ENCODE measurements around the gene ARHGAP8.
A peak's percentile ranks its signal among the peaks of the same experiment; 100 is the strongest.

ARHGAP8 gene

GRCh38 chr22:44712962-44713361 lies 39.4 kb upstream of the ARHGAP8 start:
- Mint-ChIP-seq H3K4me3 (no peak overlapping the region), H3K27ac (ENCODE audit: low read depth) (peak overlapping the region; percentile 29), H3K9me3 (no peaks in the 10 kb centered on the region), H3K27me3 (no peaks in the 10 kb centered on the region), H3K36me3 (ENCODE audit: insufficient read depth) (peaks cover 20% of the 10 kb centered on the region), H3K4me1 (peaks cover 33% of the 10 kb centered on the region)
- DNase-seq (ENCODE audit: low spot score in 2 of 2): no peak
- no peak for ATAC-seq (replicated peaks; ENCODE audit: extremely low read depth, poor library complexity, severe bottlenecking)

- Mint-ChIP-seq H3K27me3 (no peaks in the 10 kb centered on the region), H3K9me3 (no peaks in the 10 kb centered on the region), H3K27ac (ENCODE audit: low read depth) (no peak overlapping the region), H3K4me3 (no peak overlapping the region), H3K36me3 (ENCODE audit: insufficient read depth) (peaks cover 26% of the 10 kb centered on the region), H3K4me1 (peaks cover 25% of the 10 kb centered on the region)
- no peak for DNase-seq (ENCODE audit: low spot score in 2 of 2)
- no peak for ATAC-seq (replicated peaks; ENCODE audit: extremely low read depth, poor library complexity, severe bottlenecking)
Observed at GRCh38 chr22:44714703-44715350, 37.5 kb upstream of the ARHGAP8 start.

- Mint-ChIP-seq H3K27ac (ENCODE audit: low read depth) (no peak overlapping the region), H3K4me1 (peaks cover 7% of the 10 kb centered on the region), H3K27me3 (no peaks in the 10 kb centered on the region), H3K36me3 (ENCODE audit: insufficient read depth) (peaks cover 30% of the 10 kb centered on the region), H3K9me3 (no peaks in the 10 kb centered on the region), H3K4me3 (no peak overlapping the region)
- no peak for ATAC-seq (replicated peaks; ENCODE audit: extremely low read depth, poor library complexity, severe bottlenecking)
- DNase-seq (ENCODE audit: low spot score in 2 of 2): no peak
Observed at GRCh38 chr22:44718418-44718817, 34.0 kb upstream of the ARHGAP8 start.

- H3K9me3 Mint-ChIP-seq: no peaks in the 10 kb centered on the region
- H3K36me3 Mint-ChIP-seq (ENCODE audit: insufficient read depth): peaks cover 34% of the 10 kb centered on the region
- H3K27ac Mint-ChIP-seq (ENCODE audit: low read depth): peak overlapping the region; percentile 41
- H3K4me1 Mint-ChIP-seq: peaks cover 7% of the 10 kb centered on the region
- DNase-seq (ENCODE audit: low spot score in 2 of 2) (no peak), ATAC-seq (replicated peaks; ENCODE audit: extremely low read depth, poor library complexity, severe bottlenecking) (no peak)
- no peaks in the 10 kb centered on the region for H3K27me3 Mint-ChIP-seq
- H3K4me3 Mint-ChIP-seq: no peak overlapping the region
Observed at GRCh38 chr22:44719586-44720368, 32.6 kb upstream of the ARHGAP8 start.

- H3K9me3 Mint-ChIP-seq: no peaks in the 10 kb centered on the region
- ATAC-seq (replicated peaks; ENCODE audit: extremely low read depth, poor library complexity, severe bottlenecking) (no peak), DNase-seq (ENCODE audit: low spot score in 2 of 2) (no peak)
- no peak overlapping the region for H3K27ac Mint-ChIP-seq (ENCODE audit: low read depth)
- H3K27me3 Mint-ChIP-seq: no peaks in the 10 kb centered on the region
- peaks cover 7% of the 10 kb centered on the region for H3K4me1 Mint-ChIP-seq
- peaks cover 32% of the 10 kb centered on the region for H3K36me3 Mint-ChIP-seq (ENCODE audit: insufficient read depth)
- H3K4me3 Mint-ChIP-seq: no peak overlapping the region
Observed at GRCh38 chr22:44721213-44721612, 31.2 kb upstream of the ARHGAP8 start.

- DNase-seq (ENCODE audit: low spot score in 2 of 2) (no peak), ATAC-seq (replicated peaks; ENCODE audit: extremely low read depth, poor library complexity, severe bottlenecking) (no peak)
- no peak overlapping the region for H3K4me3 Mint-ChIP-seq
- H3K27me3 Mint-ChIP-seq: no peaks in the 10 kb centered on the region
- H3K4me1 Mint-ChIP-seq: peaks cover 7% of the 10 kb centered on the region
- no peak overlapping the region for H3K27ac Mint-ChIP-seq (ENCODE audit: low read depth)
- no peaks in the 10 kb centered on the region for H3K9me3 Mint-ChIP-seq
- H3K36me3 Mint-ChIP-seq (ENCODE audit: insufficient read depth): peaks cover 30% of the 10 kb centered on the region
Observed at GRCh38 chr22:44722611-44723010, 29.8 kb upstream of the ARHGAP8 start.

GRCh38 chr22:44723801-44724200 lies 28.6 kb upstream of the ARHGAP8 start:
- no peak for DNase-seq (ENCODE audit: low spot score in 2 of 2)
- Mint-ChIP-seq H3K9me3 (no peaks in the 10 kb centered on the region), H3K27ac (ENCODE audit: low read depth) (no peak overlapping the region), H3K27me3 (no peaks in the 10 kb centered on the region), H3K4me3 (no peak overlapping the region), H3K36me3 (ENCODE audit: insufficient read depth) (peaks cover 22% of the 10 kb centered on the region), H3K4me1 (peaks cover 3% of the 10 kb centered on the region)
- no peak for ATAC-seq (replicated peaks; ENCODE audit: extremely low read depth, poor library complexity, severe bottlenecking)

GRCh38 chr22:44724416-44724815 lies 28.0 kb upstream of the ARHGAP8 start:
- peak overlapping the region; percentile 81 for H3K27ac Mint-ChIP-seq (ENCODE audit: low read depth)
- peaks cover 20% of the 10 kb centered on the region for H3K36me3 Mint-ChIP-seq (ENCODE audit: insufficient read depth)
- H3K4me3 Mint-ChIP-seq: no peak overlapping the region
- ATAC-seq (replicated peaks; ENCODE audit: extremely low read depth, poor library complexity, severe bottlenecking) (no peak), DNase-seq (ENCODE audit: low spot score in 2 of 2) (no peak)
- H3K4me1 Mint-ChIP-seq: no peaks in the 10 kb centered on the region
- H3K9me3 Mint-ChIP-seq: no peaks in the 10 kb centered on the region
- H3K27me3 Mint-ChIP-seq: no peaks in the 10 kb centered on the region

- no peak overlapping the region for H3K4me3 Mint-ChIP-seq
- no peaks in the 10 kb centered on the region for H3K4me1 Mint-ChIP-seq
- ATAC-seq (replicated peaks; ENCODE audit: extremely low read depth, poor library complexity, severe bottlenecking): no peak
- no peak for DNase-seq (ENCODE audit: low spot score in 2 of 2)
- H3K27ac Mint-ChIP-seq (ENCODE audit: low read depth): peak overlapping the region; percentile 81
- peaks cover 19% of the 10 kb centered on the region for H3K36me3 Mint-ChIP-seq (ENCODE audit: insufficient read depth)
- H3K9me3 Mint-ChIP-seq: no peaks in the 10 kb centered on the region
- H3K27me3 Mint-ChIP-seq: no peaks in the 10 kb centered on the region
Observed at GRCh38 chr22:44724859-44725258, 27.5 kb upstream of the ARHGAP8 start.

- Mint-ChIP-seq H3K36me3 (ENCODE audit: insufficient read depth) (peaks cover 17% of the 10 kb centered on the region), H3K4me1 (no peaks in the 10 kb centered on the region), H3K27me3 (no peaks in the 10 kb centered on the region), H3K4me3 (no peak overlapping the region), H3K9me3 (no peaks in the 10 kb centered on the region), H3K27ac (ENCODE audit: low read depth) (no peak overlapping the region)
- DNase-seq (ENCODE audit: low spot score in 2 of 2) (no peak), ATAC-seq (replicated peaks; ENCODE audit: extremely low read depth, poor library complexity, severe bottlenecking) (no peak)
Observed at GRCh38 chr22:44726439-44726838, 25.9 kb upstream of the ARHGAP8 start.

- Mint-ChIP-seq H3K36me3 (ENCODE audit: insufficient read depth) (peaks cover 21% of the 10 kb centered on the region), H3K9me3 (no peaks in the 10 kb centered on the region), H3K27me3 (no peaks in the 10 kb centered on the region), H3K27ac (ENCODE audit: low read depth) (peak overlapping the region; percentile 78), H3K4me1 (no peaks in the 10 kb centered on the region), H3K4me3 (no peak overlapping the region)
- DNase-seq (ENCODE audit: low spot score in 2 of 2): no peak
- ATAC-seq (replicated peaks; ENCODE audit: extremely low read depth, poor library complexity, severe bottlenecking): no peak
Observed at GRCh38 chr22:44727148-44727547, 25.2 kb upstream of the ARHGAP8 start.

GRCh38 chr22:44727709-44728108 lies 24.7 kb upstream of the ARHGAP8 start:
- H3K27ac Mint-ChIP-seq (ENCODE audit: low read depth): peak overlapping the region; percentile 78

GRCh38 chr22:44728761-44729324 lies 23.5 kb upstream of the ARHGAP8 start:
- no peak for DNase-seq (ENCODE audit: low spot score in 2 of 2)
- no peak overlapping the region for H3K4me3 Mint-ChIP-seq
- ATAC-seq (replicated peaks; ENCODE audit: extremely low read depth, poor library complexity, severe bottlenecking): no peak
- peaks cover 16% of the 10 kb centered on the region for H3K36me3 Mint-ChIP-seq (ENCODE audit: insufficient read depth)
- H3K9me3 Mint-ChIP-seq: peaks cover 4% of the 10 kb centered on the region
- H3K4me1 Mint-ChIP-seq: no peaks in the 10 kb centered on the region
- H3K27ac Mint-ChIP-seq (ENCODE audit: low read depth): no peak overlapping the region
- H3K27me3 Mint-ChIP-seq: no peaks in the 10 kb centered on the region

More at GRCh38 chr22:44727709-44728108, 24.7 kb upstream of the ARHGAP8 start:
- no peak overlapping the region for H3K4me3 Mint-ChIP-seq
- H3K4me1 Mint-ChIP-seq: no peaks in the 10 kb centered on the region
- no peak for DNase-seq (ENCODE audit: low spot score in 2 of 2)
- H3K36me3 Mint-ChIP-seq (ENCODE audit: insufficient read depth): peaks cover 21% of the 10 kb centered on the region
- ATAC-seq (replicated peaks; ENCODE audit: extremely low read depth, poor library complexity, severe bottlenecking): no peak
- H3K9me3 Mint-ChIP-seq: peaks cover 2% of the 10 kb centered on the region
- H3K27me3 Mint-ChIP-seq: no peaks in the 10 kb centered on the region

All from central memory CD8-positive, alpha-beta T cell (primary cell).